GM12874 (cell line): ENCODE results near the gene R3HDM2.
A peak's percentile ranks its signal among the peaks of the same experiment; 100 is the strongest.

ENCODE experiments used
- TF ChIP-seq, protein P1 (sequence below): IDR thresholded peaks from 2 replicates; pipeline ENCODE4 v1.5.1; 2011; ENCODE audit warnings: low read depth, mild to moderate bottlenecking, control low read depth, low read length, moderate library complexity; ENCODE audit not compliant: insufficient read depth

Gene R3HDM2

DNA sequence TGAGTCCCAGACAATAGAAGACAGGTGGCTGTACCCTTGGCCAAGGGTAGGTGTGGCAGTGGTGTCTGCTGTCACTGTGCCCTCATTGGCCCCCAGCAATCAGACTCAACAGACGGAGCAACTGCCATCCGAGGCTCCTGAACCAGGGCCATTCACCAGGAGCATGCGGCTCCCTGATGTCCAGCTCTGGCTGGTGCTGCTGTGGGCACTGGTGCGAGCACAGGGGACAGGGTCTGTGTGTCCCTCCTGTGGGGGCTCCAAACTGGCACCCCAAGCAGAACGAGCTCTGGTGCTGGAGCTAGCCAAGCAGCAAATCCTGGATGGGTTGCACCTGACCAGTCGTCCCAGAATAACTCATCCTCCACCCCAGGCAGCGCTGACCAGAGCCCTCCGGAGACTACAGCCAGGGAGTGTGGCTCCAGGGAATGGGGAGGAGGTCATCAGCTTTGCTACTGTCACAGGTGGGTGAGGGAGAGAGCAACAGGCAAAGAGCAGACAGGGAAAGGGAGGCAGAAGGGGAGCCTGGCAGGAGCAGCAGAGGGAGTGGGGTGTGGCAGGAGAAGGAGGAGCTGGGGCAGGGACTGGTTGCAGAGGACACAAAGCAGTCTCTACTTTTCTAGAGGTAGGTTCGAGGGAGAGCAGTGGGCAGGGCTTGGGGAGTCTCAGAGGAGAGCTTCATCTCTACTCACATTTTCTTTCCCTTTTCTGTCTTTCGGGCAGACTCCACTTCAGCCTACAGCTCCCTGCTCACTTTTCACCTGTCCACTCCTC, 24.7 kb upstream of the R3HDM2 start:
- TF ChIP-seq, protein P1, sequence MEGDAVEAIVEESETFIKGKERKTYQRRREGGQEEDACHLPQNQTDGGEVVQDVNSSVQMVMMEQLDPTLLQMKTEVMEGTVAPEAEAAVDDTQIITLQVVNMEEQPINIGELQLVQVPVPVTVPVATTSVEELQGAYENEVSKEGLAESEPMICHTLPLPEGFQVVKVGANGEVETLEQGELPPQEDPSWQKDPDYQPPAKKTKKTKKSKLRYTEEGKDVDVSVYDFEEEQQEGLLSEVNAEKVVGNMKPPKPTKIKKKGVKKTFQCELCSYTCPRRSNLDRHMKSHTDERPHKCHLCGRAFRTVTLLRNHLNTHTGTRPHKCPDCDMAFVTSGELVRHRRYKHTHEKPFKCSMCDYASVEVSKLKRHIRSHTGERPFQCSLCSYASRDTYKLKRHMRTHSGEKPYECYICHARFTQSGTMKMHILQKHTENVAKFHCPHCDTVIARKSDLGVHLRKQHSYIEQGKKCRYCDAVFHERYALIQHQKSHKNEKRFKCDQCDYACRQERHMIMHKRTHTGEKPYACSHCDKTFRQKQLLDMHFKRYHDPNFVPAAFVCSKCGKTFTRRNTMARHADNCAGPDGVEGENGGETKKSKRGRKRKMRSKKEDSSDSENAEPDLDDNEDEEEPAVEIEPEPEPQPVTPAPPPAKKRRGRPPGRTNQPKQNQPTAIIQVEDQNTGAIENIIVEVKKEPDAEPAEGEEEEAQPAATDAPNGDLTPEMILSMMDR: no peak

DNA sequence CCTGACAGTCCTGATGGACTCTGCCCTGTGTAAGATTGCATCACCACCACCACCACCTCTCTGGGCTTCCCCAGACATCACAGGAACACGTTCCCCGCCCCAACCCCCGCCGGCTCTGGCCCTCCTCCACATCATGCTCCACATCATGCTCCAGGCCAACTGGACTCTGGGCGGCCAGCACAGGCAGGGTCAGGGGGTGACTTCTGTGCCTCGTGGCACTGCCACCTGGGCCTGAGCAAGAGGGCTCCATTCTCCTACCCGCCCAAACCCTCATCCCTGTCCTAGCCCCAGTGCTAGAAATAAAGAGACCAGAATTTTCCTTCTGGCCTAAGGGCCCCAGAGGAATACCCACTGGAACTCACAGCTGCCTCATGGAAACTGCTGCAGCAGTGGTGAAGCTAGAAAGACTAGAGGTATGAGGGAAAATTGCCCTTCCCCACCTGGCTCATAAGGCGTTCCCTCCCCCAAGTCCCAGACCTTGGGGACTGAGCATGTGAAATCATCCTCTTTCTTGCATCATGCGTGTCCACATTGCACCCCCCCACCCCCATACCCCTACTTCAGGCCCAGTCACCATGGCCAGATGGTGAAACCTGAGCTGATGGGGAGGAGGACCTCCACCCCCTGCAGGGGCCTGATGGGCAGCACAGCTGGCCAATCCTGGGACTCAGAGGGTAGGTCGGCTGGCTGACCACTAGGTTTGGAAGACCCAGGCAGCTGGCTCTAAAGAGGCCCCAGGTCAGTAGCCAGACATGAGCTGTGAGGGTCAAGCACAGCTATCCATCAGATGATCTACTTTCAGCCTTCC, 23.9 kb upstream of the R3HDM2 start, which contains the start of gene INHBE:
Gene INHBE, plus strand, starts transcription at position 742 of the 808 bp plus-strand sequence. CDS start 230 bp downstream, outside the sequence.
- TF ChIP-seq, protein P1: no peak

DNA sequence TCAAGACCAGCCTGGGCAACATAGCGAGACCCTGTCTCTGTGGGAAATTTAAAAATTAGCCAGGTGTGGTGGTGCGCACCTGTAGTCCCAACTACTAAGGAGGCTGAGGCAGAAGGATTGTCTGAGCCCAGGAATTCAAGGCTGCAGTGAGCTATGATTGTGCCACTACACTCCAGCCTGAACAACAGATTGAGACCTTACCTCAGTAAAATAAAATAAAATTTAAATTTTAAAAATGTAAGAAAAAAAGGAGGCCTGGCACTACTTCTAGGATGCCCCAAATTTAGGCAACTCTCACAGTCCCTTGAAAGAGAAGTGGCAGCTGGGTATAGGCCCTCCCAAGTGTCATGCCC, 23.3 kb upstream of the R3HDM2 start:
- TF ChIP-seq, protein P1: no peak

DNA sequence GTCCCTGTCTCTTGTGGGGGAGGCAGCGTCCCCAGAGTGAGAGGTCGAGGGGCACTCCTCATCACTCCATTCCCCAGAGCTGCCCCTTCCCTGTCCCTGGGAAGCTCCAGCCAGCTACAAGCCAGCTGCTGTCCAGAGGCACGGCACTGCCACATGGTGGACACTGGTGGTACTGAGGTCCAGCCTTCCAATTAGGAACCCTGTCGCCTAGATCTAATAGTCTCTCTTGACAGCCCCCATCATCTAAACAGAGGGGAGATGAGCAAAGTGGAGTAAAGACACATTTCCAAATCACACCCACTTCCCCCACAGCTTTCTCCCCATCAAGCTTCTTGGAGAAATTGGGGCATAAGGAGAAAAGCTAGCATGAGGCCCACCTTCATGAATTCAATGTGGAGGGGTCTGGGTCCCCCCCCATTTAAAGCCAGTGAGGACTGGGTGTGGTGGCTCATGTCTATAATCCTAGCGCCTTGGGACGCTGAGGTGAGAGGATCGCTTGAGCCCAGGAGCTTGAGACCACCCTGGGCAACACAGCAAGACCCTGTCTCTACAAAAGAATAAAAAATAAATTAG, 22.2 kb upstream of the R3HDM2 start:
- TF ChIP-seq, protein P1: peak; percentile 91

DNA sequence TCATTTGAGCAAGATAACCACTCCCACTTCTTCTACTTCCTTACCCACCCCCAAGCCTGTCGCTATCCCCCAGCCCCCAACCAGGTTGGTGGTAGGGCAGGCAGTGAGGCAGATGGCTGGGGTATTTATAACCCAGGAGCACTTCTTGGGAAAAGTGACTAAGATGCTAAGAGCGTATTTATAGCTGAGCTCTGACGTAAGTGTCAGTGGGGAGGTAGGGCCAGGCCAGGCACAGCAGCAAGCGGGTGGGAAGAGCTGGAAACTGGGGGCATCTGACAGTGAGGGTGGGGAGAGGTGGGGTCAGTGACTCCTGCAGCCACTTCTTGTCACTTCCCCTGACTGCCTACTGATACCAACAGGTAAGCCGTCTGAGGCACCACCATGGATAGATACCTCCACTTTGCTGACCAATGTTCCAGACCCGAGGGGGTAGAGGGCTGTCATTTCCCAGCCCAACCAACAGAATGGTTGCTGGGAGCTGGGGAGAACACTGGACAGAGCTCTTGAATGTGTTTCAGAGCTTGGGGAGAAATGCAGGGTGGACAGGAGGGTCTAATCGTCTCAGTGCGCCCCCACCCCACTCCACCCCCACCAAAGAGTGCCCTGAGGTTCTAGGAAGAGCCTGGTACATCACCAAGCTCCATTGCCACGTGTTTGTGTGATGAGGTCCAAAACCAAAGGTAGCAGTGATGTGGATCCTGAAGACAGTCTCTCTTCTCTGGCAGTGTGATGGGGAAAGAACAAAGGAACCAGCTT, 21.5 kb upstream of the R3HDM2 start:
- TF ChIP-seq, protein P1: no peak

DNA sequence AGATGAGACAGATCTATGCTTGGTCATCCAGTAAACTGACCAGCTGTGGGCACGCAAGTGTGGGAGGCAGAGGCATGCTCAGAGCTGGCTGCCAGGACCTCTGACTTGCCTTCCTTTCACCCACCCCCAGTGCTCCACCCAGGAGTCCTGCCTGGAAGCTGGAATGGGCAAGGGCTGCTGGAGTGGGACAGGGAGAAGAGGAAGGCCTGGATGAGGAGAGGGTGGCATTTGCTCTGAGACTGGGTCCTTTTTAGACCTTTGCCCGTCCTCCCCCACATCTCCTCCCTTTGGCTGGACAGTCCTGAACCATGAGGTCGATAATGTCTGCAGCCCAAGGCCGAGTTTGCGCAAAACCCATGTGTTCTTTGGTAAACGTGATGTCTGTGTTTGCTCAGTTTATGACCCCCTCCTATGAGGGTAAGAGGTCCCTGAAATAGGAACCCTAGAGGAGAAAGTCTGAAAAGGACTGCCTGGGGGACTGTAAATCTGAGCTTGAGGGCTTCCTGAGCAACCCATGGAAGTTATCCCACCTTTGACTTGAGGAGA, 20.5 kb upstream of the R3HDM2 start:
- TF ChIP-seq, protein P1: no peak

DNA sequence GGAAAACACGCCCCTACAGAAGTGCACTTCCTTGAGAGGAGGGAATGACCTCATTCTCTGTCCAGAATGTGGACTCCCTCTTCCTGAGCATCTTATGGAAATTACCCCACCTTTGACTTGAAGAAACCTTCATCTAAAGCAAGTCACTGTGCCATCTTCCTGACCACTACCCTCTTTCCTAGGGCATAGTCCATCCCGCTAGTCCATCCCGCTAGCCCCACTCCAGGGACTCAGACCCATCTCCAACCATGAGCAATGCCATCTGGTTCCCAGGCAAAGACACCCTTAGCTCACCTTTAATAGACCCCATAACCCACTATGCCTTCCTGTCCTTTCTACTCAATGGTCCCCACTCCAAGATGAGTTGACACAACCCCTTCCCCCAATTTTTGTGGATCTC, 19.2 kb upstream of the R3HDM2 start:
- TF ChIP-seq, protein P1: no peak
